GM12801 (cell line): Measurements from ENCODE around the gene TNFSF9.

Experiments used
- TF ChIP-seq, protein P1 (sequence below): IDR thresholded peaks from one replicate; pipeline ENCODE4 v1.5.1; 2011; ENCODE audit warnings: control low read depth; ENCODE audit not compliant: insufficient read length; ENCODE audit errors: extremely low read depth

Gene TNFSF9

DNA sequence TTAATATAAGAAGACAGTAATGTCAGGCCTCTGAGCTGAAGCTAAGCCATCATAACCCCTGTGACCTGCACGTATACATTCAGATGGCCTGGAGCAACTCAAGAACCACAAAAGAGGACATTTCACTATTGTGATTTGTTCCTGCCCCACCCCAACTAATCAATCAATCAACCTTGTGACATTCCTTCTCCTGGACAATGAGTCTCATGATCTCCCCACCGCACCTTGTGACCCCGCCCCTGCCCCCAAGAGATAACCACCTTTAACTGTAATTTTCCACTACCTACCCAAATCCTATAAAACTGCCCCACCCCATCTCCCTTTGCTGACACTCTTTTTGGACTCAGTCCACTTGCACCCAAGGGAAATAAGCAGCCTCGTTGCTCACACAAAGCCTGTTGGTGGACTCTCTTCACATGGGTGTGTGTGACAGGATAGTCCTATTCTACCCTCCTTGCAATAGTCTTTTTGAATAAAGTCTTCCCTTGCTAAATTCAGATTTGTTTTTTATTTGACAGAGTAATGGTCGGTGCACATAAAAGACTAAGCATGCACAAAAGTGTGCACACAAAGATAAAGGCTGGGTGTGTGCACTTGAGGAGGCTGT, 46.1 kb downstream of the TNFSF9 start:
- TF ChIP-seq, protein P1, sequence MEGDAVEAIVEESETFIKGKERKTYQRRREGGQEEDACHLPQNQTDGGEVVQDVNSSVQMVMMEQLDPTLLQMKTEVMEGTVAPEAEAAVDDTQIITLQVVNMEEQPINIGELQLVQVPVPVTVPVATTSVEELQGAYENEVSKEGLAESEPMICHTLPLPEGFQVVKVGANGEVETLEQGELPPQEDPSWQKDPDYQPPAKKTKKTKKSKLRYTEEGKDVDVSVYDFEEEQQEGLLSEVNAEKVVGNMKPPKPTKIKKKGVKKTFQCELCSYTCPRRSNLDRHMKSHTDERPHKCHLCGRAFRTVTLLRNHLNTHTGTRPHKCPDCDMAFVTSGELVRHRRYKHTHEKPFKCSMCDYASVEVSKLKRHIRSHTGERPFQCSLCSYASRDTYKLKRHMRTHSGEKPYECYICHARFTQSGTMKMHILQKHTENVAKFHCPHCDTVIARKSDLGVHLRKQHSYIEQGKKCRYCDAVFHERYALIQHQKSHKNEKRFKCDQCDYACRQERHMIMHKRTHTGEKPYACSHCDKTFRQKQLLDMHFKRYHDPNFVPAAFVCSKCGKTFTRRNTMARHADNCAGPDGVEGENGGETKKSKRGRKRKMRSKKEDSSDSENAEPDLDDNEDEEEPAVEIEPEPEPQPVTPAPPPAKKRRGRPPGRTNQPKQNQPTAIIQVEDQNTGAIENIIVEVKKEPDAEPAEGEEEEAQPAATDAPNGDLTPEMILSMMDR, result no peak

DNA sequence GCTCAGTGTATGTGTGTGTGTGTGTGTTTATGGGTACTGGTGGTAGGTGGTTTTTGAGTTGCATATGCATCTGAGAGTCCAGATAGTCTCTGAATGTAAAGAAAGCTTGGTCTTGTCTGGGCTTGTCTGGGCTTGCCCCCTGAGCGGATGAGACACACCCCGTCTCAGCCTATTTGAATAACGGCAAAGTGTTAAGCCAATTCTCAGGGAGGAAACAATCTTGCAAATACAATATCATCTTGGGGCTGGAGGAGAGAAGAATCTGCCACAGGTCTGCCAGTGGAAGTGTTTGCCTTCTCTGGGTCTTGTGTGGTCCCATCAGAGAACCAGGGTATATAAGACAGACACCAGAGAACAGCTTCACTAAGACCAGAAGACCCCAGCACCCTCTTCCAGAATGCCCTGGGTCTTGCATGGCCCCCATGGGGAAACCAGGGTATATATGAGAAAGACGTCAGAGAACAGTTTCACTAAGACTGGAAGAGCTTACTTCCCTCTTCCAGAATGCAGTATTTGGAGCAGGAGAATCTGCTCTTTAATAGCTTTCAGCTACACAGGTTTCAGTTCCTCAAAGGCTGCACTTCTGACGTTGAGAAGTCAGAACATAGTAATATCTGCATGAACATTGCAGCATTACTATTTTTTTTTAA, 46.8 kb downstream of the TNFSF9 start:
- TF ChIP-seq, protein P1, result no peak

DNA sequence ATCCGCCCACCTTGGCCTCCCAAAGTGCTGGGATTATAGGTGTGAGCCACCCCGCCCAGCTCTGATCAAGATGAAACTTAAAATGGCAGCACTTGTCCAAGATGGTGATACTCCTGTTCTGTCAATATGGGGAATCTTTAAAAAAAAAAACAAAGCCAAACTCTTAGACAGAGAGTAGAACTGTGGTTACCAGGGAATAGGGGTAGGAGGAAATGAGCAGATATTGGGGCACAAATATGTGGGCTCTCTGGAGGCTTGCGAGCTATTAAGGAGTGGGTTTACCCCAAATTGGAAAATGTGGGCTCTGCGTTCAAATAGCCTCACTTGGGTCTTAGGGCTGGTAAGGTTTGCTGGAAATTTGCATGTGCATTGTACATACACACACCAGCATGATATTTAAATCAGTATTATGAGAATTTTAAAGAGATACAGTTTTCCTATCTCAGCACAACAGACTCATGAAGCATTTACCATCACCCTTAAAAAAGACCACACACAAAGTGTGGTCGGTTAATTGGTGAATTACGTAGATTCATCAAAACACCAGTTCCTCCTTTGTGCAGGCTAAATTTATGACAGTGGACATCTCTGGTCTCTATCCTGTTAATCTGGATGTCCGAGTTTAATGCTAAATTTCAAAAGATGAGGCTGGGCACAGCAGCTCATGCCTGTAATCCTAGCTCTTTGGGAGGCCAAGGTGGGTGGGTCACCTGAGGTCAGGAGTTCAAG, 48.8 kb downstream of the TNFSF9 start:
- TF ChIP-seq, protein P1, result no peak

DNA sequence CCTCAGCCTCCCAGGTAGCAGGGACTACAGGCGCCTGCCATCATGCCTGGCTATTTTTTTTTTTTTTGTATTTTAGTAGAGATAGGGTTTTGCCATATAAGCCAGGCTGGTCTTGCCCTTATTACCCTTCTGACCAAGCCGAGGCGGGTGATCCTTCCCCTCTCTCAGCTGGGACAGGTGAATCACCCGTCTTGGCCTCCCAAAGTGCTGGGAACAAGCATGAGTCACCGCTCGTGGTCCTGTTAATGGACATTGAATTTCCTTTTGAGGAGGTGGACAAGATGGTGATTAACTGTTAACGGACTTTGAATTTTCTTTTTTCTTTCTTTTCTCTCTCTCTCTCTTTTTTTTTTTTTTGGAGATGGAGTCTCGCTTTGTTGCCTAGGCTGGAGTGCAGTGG, 49.5 kb downstream of the TNFSF9 start:
- TF ChIP-seq, protein P1, result no peak
